Stimulated activated CD8-positive, alpha-beta memory T cell treated with anti-CD3 and anti-CD28 coated beads, Interleukin-4, amount 100 ng/mL, for 1 hour (primary cell): ENCODE measurements around the gene ADAMTS4.

Source experiments
- DNase-seq, 2 donors: peaks; one replicate each; pipeline ENCODE4 v3.0.0-alpha.2; 2020; ENCODE audit warnings: low read depth in 2 of 2, low spot score in 1 of 2

Gene ADAMTS4

DNA sequence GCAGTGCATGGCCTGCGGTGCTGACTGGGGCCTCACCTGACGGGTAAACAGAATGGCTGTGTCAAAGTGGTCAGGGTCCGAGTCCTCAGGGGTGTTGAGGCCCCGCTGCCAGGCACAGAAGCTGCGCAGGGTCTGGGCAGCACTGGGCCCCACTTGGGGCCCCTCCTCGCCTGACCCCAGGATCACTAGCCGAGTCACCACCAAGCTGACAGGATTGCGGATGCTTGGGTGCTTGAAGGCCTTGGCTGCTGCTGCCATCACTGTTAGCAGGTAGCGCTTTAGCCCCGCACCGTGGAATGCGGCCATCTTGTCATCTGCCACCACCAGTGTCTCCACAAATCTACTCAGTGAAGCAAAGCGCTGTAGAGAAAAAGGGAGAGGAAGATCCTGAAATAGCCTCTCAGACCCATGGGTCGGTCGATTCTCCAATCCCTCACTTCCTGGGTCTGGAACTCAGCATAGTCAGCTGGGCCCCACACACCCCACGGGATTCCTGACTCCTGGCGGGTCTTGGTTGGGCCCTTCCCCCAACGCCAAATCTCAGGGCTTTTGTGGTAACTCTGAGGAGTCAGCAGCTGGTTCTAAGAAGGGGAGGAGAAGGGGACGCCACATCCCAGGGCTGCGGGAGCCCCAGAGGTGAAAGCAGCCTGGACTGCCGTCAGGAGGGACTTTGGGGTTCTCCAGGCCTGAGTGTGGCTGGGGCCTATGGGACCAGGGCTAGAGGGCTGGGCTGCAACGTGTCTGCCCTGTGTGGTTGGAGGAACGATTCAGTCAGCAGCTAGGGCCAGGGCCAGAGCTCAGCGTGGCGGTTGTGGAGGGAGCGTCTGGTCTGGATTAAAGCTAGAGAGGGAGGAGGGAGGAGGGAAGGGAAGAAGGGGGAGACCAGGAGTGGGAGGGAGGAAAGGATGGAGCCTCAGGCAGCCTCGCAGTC is 2.1 kb downstream of the ADAMTS4 start:
- DNase-seq: no peak

DNA sequence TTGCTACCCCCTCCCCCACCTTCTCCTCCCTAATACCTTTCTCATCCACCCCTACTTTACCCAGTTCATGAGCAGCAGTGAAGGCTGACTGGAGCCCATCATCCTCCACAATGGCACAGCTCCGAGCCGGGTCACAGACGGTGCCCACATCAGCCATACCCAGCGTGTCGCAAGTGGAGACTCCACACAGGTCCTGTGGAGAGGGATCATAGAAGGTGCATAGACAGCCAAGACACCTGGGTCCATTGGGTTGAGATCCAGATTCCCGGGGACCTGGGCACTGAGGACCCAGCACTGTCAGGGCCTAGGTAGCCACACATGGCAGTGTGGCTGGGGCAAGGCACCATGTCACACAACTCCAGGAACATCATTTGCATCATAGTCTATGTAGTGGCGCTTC is 2.7 kb downstream of the ADAMTS4 start:
- DNase-seq: no peak

- DNase-seq: no peak
Observed at GRCh38 chr1:161195171-161195570, 3.7 kb downstream of the ADAMTS4 start.

GRCh38 chr1:161193561-161194235 is 5.2 kb downstream of the ADAMTS4 start:
- DNase-seq: no peak

DNA sequence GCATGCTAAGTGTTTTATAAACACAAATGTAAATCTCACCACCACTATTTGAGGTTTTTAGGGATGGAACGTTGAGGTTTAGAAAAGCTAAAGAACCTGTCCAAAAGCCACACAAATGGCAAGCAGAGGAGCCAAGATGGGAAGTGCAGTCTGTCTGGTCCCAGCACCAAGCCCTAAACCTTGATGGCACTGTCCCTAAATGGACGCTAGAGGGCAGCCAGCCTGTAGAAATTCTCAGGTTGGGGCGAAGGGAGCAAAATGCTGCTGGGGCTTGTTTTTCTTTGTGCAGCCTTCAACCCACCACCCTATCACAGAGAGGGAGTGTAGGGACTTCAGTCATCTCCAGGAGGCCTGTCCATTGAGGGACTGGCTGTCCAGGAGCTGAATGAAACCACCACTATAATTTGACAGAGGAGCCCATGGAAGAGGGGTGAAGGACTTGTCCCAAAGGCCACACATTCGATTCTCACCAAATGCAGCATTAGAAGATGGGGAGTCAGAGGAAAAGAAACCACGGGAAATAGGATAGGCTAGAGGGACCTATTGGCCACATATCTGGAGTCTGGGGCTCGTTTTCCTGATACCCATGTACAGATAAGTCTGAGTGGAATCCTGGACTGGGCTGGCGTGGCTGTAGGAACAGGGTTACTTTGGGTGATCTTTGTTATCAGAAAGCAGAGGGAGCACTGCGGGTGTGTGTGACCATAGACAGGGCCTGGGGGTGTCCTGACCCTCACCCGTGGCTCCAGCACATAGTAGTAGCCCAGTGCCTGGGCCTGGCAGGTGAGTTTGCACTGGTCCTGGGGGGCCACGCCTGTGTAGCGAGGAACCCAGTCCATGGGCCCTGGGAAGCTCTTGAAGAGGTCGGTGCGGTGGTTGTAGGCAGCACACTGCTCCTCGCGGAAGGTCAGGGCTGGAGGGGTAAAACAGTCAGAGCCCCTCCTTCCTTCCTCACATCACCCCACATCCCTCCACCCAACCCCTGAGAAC is 6.1 kb downstream of the ADAMTS4 start:
- DNase-seq: peak in 1 of 2 donors; percentile 47

DNA sequence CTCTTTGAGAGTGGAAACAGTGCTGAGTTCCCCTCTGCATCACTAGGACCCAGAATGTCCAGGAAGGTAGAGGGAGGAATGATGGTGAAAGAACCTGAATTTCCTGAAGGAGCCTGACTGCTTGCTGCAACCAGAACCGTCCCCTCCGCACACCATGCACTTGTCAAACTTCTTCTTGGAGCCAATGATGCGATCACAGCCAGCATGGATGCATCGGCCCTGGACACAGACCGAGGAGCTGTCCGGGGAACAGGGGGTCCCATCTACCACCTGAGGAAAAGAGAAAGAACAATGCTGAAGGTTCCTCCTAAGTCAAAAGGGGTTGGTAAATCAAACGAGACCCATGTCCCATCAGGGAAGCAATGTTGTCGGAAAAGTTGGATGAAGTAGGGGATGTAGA is 6.9 kb downstream of the ADAMTS4 start:
- DNase-seq: no peak

DNA sequence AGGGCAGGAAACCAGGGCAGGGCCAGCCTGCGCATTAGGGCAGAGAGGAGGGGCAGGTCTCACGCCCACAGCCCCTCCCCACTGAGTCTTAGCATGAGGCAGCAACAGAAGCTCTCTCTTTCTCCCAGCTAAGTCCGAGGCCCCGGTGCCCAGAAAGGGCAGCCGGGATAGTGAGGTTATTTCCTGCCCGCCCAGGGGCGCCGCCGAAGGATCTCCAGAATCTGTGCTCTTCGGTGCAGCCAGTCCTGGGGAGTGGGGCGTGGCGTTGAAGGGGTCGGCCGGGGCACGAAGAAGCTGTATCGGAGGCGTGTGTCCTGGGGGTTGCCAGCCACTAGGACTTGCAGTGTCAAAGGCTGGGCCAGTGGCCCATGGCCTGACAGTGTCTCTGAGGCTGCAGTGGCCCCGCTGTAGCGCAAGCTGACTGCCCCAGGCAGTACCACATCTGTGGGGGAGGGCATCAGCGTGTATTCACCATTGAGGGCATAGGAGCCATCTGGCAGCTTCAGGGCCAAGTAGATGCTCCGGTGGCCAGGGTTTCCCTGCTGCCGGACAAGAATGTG is 7.8 kb downstream of the ADAMTS4 start:
- DNase-seq: no peak

DNA sequence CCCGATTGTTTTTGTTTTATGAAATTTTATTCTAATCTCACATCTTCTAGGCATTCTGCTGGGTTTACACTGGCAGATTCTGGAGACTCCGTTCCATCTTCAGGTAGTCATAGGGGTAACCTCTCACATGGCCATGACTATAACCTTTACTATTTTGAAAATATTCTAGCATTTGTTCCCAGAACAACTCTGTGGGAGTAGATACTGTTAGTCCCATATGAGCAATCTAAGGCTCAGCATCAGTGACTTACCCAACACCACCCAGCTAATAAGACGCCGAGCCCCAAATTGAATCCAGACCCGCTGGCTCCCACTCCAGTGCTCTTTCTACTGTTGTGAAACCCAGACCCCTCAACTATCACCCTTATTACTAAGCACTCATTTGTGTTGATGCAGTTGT is 9.8 kb downstream of the ADAMTS4 start:
- no peak for DNase-seq

- no peak for DNase-seq
Observed at GRCh38 chr1:161188381-161188780, 10.5 kb downstream of the ADAMTS4 start.

DNA sequence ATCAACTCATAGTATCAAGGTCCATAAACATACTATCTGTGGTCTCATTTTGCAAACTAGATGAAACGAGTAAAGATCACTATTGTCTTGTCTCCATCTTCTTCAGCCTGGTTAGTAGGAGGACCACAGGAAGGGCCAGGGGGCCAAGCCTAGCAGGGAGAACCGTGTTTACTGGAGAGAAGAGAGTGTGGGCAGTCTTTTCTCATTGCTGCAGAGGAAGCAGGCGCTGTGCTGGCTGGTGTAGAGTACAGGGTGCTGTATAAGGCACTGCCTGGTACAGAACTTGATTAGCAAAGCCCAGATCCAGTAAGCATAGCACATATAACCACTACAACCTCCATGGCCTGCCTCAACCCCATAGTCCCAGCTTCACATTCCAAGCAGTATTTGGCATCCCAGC is 11.5 kb downstream of the ADAMTS4 start:
- DNase-seq: no peak

DNA sequence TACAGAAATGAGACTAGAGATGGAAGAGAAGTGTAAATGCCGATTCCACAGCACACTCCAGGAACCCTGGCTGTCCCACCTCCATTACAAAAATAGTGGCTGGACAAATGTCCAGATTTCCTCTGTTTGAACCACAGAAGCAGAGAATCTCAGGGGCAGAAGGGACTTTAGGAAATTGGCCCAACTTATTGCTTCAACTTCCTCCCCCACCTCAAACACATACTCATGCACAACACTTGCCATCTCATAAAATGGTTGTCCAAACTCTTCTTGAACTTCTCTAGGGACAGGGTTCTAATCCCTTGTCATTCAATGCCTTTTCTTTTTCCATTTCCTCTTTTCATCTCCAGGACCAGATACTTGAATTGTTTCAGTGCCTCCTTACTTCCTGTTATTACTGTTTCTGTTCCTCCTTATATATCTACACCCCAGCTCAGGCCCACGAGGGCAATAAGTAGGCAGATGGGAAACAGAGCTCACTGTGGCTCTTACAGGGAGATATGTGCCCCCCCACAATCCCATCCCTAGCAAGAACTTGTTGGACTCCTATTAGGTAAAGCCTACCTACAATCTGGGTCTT is 13.0 kb downstream of the ADAMTS4 start:
- DNase-seq: no peak

DNA sequence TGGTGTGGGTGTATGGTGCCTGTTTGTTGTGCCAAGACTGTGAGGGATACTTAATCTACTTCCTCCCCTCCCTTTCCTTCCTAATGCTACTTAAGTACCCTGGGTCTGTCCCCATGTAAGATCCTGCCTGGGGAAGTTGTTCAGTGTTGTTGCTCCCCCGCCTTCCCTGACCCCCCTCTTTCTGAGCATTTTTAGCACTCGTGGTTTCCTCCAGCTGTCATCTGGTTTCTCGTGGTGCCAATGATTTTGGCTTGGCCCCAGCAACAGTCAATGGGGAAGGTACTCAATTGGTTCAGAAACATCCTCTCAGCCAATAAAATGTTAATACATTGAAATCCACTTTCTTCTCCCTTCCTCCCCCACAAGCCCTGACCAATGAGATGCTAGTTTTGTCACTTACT is 13.6 kb downstream of the ADAMTS4 start:
- DNase-seq: peak; percentile 43 to 55

- DNase-seq: peak in 1 of 2 donors; percentile 26
Observed at GRCh38 chr1:161182214-161182613, 16.6 kb downstream of the ADAMTS4 start.

DNA sequence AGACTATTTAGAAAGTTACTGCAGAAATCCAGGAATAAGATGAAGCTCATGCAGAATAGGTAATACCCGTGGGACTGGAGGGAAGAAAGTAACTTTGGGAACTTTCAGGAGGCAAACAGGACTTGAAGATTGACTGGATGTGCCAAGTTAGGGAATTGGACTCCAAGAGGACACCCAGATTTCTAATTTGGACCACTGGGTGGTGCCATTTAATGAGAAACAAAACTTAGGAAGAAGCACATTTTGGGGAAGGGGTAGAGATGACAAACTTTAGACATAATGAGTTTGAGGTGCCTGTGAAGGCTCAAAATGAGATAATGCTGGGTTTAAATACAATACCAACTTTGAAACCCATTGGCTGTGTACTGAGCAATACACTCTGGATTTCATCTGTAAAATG is 18.2 kb downstream of the ADAMTS4 start:
- no peak for DNase-seq

- no peak for DNase-seq
Observed at GRCh38 chr1:161179698-161180097, 19.2 kb downstream of the ADAMTS4 start.

DNA sequence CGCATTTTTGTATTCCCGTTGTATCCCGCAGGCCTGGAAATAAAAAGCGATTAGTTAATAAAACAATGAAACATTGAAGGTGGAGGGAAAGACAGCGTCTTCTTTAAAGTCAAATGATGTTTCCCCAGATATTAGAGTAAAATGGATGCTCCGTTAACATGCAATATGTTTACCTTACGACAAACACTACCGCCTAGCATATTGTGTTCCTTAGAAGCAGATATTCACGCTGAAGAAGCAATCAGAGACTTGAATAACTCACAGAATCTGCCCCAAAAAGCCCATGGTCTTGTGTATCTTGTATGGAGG is 21.0 kb downstream of the ADAMTS4 start:
- DNase-seq: no peak

- DNase-seq: peak; percentile 88 to 94
Observed at GRCh38 chr1:161177112-161177935, 21.5 kb downstream of the ADAMTS4 start, which contains the start of gene B4GALT3. Gene B4GALT3 (minus strand): TSS chr1:161177507. CDS start chr1:161176060, 1,447 bp downstream.

DNA sequence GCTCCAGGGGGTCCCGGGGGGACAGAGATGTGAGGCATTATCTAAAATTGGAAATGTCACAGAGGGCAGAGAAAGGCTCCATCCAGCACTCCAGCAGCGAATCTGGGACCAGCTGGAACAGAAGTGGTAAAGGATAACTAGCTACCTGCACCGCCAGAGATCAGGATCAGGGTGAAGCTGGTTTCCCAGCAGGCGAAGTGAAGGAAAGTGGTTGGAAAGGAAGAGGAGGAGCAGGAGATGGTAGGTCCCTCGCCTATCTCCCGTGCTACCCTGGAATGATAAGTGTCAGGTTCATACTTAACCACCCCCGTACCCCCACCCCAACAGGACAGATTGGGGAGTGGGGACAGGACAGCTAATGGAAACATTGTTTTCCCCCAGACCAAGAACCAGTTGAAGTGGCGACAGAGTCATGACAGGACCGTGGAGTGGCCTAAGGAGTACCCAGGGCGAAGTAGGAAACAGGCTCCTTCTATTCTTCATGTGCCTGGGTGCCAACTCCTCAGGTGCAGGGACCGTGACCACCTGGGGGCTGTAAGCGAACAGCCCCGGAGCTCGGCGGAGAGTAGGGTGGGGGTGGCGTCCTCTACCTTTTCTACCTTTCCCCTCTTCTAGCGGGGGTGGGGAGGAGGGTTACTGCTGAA is 22.3 kb downstream of the ADAMTS4 start:
- no peak for DNase-seq

DNA sequence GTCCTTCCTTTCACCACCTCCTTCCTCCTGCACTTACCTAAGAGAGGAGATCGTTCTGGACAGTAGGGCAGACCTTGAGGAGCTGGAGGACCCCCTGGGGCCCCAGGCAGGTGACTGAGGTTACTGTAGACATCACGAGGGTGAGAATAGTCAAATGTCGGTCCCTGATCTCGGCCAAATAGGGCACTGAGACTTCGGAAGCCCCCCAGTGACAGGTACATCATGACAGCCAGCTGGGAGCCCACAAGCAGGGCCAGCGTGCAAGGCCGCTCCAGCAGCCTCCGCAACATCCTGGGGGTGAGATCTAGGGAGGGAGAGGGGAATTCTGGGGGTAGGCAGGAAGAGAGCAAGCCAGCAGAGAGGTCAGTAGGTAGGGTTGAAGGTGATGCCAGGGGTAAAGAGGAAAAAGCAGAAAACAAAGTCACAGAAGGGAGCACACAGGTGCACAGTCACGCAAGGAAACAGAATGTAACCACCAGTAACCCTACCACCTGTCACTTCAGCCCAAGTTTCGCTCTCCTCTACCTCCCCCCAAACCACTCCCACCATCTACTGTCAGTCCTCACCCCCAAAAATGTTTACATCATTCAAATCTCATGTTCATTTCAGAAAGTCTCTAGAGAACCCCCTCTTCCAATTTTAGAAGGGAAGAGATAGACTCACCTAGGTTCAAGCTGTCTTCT is 22.9 kb downstream of the ADAMTS4 start:
- DNase-seq: no peak
